ENCODE measurements around the gene CENPT. TPM values are rescaled to one million over a fixed set of nuclear protein-coding genes. Genes with fewer than 3 reads are reported as not detected.

The CENPT gene
- 46.1 TPM for total RNA-seq

GRCh38 chr16:67847064-67847861 lies at the start of gene CENPT:
TSS of gene CENPT (minus strand) at chr16:67847693. CDS start at chr16:67833859, 13,834 bp downstream.

GRCh38 chr16:67892899-67893742 lies 45.6 kb upstream of the CENPT start, which contains the start of gene PSKH1:
TSS of gene PSKH1 (plus strand) at chr16:67893254. CDS start at chr16:67908750, 15,496 bp downstream.

GRCh38 chr16:67884684-67885083 lies 37.2 kb upstream of the CENPT start, which contains the start of gene NRN1L:
TSS of gene NRN1L (plus strand) at chr16:67884885. CDS start at chr16:67884904, 19 bp downstream.

GRCh38 chr16:67872631-67873434 lies 25.3 kb upstream of the CENPT start, which contains the start of gene EDC4:
TSS of gene EDC4 (plus strand) at chr16:67873052. CDS start at chr16:67873262, 210 bp downstream.

GRCh38 chr16:67846320-67847063 lies 1.0 kb downstream of the CENPT start, which contains the start of gene NUTF2:
TSS of gene NUTF2 (plus strand) at chr16:67846933. CDS start at chr16:67865131, 18,198 bp downstream.

GRCh38 chr16:67841816-67842508 lies 5.5 kb downstream of the CENPT start, which contains the start of gene THAP11:
TSS of gene THAP11 (plus strand) at chr16:67842320. CDS start at chr16:67842555, 235 bp downstream.

GRCh38 chr16:67806428-67807147 lies 40.9 kb downstream of the CENPT start, which contains the start of the genes RANBP10 and TSNAXIP1:
TSS of gene RANBP10 (minus strand) at chr16:67806560. CDS start at chr16:67806536, 24 bp downstream.
TSS of gene TSNAXIP1 (plus strand) at chr16:67806889. CDS start at chr16:67807150, 261 bp downstream.

Other genes with a start within 250 kb of the CENPT start
- gene CARMIL2, start 202.5 kb downstream of the CENPT start, total RNA-seq, result 0.33 TPM
- gene ACD, start 187.4 kb downstream of the CENPT start, total RNA-seq, result 25.5 TPM
- 6.8 TPM for gene PARD6A, start 186.7 kb downstream of the CENPT start, total RNA-seq
- 17.7 TPM for gene ENKD1, start 180.9 kb downstream of the CENPT start, total RNA-seq
- 4.7 TPM for gene C16orf86, start 180.9 kb downstream of the CENPT start, total RNA-seq
- 26.4 TPM for gene GFOD2, start 128.4 kb downstream of the CENPT start, total RNA-seq
- gene RANBP10, start 41.1 kb downstream of the CENPT start, total RNA-seq, result 13.3 TPM
- gene TSNAXIP1, start 40.8 kb downstream of the CENPT start, total RNA-seq, result 5.2 TPM
- gene THAP11, start 5.4 kb downstream of the CENPT start, total RNA-seq, result 42.2 TPM
- 58.2 TPM for gene NUTF2, start 760 bp downstream of the CENPT start, total RNA-seq
- 72.0 TPM for gene EDC4, start 25.4 kb upstream of the CENPT start, total RNA-seq
- 5.0 TPM for gene NRN1L, start 37.2 kb upstream of the CENPT start, total RNA-seq
- 20.0 TPM for gene PSKH1, start 45.6 kb upstream of the CENPT start, total RNA-seq
- 1.5 TPM for gene CTRL, start 84.2 kb upstream of the CENPT start, total RNA-seq
- gene PSMB10, start 89.2 kb upstream of the CENPT start, total RNA-seq, result 10.1 TPM
- gene LCAT, start 96.4 kb upstream of the CENPT start, total RNA-seq, result 30.3 TPM
- 75.7 TPM for gene SLC12A4, start 120.9 kb upstream of the CENPT start, total RNA-seq
- not detected for gene DPEP3, start 132.8 kb upstream of the CENPT start, total RNA-seq
- gene DPEP2, start 151.8 kb upstream of the CENPT start, total RNA-seq, result 1.3 TPM
- not detected for gene DPEP2NB, start 168.2 kb upstream of the CENPT start, total RNA-seq
- 11.8 TPM for gene DDX28, start 175.5 kb upstream of the CENPT start, total RNA-seq
- 14.9 TPM for gene DUS2, start 175.6 kb upstream of the CENPT start, total RNA-seq
- 44.5 TPM for gene NFATC3, start 237.7 kb upstream of the CENPT start, total RNA-seq